Measurements from ENCODE around the gene PRXL2B.
"Not testable (repeated sequence)": the region's sequence is repeated elsewhere in the genome, so short reads cannot be mapped to it uniquely, and the experiment has no call there.

Gene PRXL2B

DNA sequence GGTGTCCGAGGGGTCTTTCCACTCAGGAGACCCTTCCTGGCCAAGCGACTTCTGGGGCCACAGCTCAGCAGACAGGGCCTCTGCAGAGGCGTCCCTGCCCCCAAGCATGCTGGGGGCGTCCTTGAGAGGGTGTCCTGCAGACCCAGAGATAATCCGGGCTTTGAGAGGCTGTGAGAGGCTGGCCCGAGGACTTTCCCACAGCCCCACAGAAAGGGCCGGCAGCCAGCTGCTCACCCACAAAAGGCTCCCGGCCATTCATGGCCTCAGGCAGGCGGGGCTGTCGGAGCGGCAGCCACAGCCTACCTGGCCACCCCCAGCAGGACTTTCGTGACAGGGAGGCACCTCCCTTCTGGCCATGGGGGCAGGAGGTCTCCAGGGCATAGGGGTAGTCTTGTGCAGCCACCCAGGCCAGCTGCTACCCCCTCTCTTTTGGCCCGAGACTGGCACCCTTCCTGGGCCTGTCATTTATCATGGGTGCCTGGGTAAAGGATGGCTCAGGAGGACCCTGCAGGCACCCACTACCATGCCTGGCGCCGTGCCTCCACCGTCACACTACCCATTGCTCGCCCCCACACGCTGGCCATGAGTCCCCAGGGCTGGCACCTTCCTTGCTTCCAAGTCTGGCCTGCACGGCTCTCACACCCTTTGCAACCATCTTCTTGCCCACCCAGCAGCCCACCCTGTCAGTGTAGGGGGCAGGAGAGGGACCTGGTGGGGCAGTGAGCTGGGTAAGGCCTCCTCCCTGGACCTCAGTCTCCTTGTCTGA is 41.5 kb upstream of the PRXL2B start:
- CTCF ChIA-PET: no interaction called here
- POLR2A ChIA-PET: interaction anchor here (0.8 to 4.5 kb wide), 5 partner anchors 12 to 317 kb away, joined by 3 to 74 read pairs (median 3); partner anchors contain the start of genes HES5, PANK4, PRXL2B and SKI
- TF ChIP-seq ZNF384 (IDR thresholded peaks at IDR 0.05) (no peak), TARDBP (IDR thresholded peaks at IDR 0.05) (no peak), SUZ12 (IDR thresholded peaks at IDR 0.05) (no peak), NFRKB (IDR thresholded peaks at IDR 0.05) (no peak), L3MBTL2 (conservative IDR thresholded peaks at IDR 0.05) (no peak), LEF1 (IDR thresholded peaks at IDR 0.05; ENCODE audit: borderline replicate concordance) (no peak), FOXA1 (IDR thresholded peaks at IDR 0.05) (no peak), FOXK2 (IDR thresholded peaks at IDR 0.05) (no peak), BHLHE40 (IDR thresholded peaks at IDR 0.05; ENCODE audit: borderline replicate concordance) (no peak), CTBP1 (IDR thresholded peaks at IDR 0.05; ENCODE audit: borderline replicate concordance) (no peak), ARNT (IDR thresholded peaks at IDR 0.05) (no peak)
- TF ChIP-seq, protein P1, sequence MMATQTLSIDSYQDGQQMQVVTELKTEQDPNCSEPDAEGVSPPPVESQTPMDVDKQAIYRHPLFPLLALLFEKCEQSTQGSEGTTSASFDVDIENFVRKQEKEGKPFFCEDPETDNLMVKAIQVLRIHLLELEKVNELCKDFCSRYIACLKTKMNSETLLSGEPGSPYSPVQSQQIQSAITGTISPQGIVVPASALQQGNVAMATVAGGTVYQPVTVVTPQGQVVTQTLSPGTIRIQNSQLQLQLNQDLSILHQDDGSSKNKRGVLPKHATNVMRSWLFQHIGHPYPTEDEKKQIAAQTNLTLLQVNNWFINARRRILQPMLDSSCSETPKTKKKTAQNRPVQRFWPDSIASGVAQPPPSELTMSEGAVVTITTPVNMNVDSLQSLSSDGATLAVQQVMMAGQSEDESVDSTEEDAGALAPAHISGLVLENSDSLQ (IDR thresholded peaks at IDR 0.05): no peak
- DNase-seq (ENCODE audit: extremely low spot score): no peak

DNA sequence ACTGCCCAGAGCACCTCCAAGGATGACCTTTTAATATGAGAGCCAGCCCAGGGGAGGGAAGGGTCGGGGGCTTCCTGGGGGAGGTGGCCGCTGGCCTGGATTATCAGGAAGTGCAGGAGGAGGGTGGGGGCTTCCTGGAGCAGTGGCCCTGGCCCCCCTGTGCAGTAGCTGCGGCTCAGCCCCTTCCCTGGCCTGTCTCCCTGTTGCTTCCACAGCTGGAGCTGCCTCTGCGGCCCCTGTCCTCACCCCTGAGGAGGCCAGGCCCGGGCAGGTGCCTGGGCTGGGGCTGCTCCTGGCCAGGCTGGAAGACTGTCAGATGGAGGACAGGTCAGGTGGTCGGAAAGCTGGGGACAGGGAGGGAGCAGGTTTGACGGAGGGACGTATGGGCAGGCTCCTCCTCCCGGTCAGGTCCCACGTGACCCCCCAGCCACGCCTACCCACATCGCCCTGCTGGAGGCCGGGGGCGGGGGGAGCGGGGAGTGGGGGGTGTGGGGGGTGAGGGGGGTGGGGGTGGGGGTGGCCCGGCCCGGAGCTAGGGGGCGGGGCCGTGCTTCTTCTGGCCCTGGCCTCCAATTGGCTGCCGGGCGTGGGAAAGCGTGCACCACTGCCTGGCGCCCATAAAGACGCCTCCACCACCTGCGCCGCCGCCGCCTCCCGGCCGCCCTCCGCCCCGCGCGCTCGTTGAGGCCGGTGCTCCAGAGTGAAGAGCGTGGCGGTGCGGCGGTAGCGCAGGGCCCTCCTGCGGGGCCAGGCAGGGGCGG is 40.6 kb upstream of the PRXL2B start:
- ChIA-PET CTCF (no interaction called here), POLR2A (interaction anchor here (0.8 to 4.5 kb wide), 7 partner anchors 11 to 318 kb away, joined by 3 to 74 read pairs (median 4); partner anchors contain the start of genes HES5, PANK4, PEX10 and PRXL2B)
- peak; percentile 93 for DNase-seq (ENCODE audit: extremely low spot score)
- peak; percentile 69; the same call in 1 of the 2 replicates for TF ChIP-seq L3MBTL2 (conservative IDR thresholded peaks at IDR 0.05)
- no peak for TF ChIP-seq ELF4 (IDR thresholded peaks at IDR 0.05)
- 0 out of 2 replicates have a peak, but pooled peaks have one; percentile 17 for TF ChIP-seq CTBP1 (IDR thresholded peaks at IDR 0.05; ENCODE audit: borderline replicate concordance)

DNA sequence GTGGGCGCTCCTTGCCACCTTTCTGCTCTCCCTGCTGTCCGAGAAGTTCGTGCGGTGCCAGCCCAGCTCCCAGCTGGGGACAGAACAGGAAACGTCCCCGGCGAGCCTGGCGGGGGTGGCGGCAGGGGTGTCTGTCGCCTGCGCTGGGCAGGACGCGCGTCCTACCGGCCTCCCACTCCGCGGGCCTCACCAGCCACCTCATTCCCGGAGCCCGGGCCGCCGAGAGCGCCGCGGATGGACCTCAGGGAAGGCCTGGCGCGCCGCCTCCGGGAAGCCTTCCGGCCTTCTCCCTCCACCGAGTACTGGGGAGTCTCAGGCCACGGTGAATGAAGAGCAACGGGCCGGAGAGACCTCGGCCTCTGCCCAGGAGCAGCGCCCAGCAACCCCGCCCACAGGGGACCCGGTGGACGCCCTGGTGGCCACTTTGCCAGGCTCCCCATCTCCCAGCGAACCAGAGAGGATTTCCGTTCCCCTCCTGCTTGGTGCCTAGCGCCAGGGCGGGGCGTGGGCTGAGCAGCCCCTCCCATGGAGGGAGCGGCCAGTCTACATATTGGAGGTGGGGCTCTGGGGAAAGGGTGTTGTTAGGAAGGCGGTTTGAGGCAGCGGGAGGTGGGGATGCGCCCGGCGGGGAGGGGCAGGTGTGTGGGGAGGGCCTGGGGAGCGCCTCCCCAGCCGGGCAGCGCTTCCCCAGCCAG is 39.9 kb upstream of the PRXL2B start:
- ChIA-PET POLR2A (interaction anchor here (0.9 to 4.5 kb wide), 8 partner anchors 12 to 133 kb away, joined by 3 to 74 read pairs (median 4); partner anchors contain the start of genes HES5, PANK4, PEX10 and PRXL2B), CTCF (interaction anchor here (0.6 to 1.5 kb wide), 4 partner anchors 28 to 133 kb away, joined by 3 to 5 read pairs (median 4); partner anchors contain the start of gene PEX10)
- TF ChIP-seq ZNF384 (IDR thresholded peaks at IDR 0.05) (no peak), ELF4 (IDR thresholded peaks at IDR 0.05) (no peak), NFRKB (IDR thresholded peaks at IDR 0.05) (no peak), CTBP1 (IDR thresholded peaks at IDR 0.05; ENCODE audit: borderline replicate concordance) (no peak), FOXA1 (IDR thresholded peaks at IDR 0.05) (no peak), SP1 (IDR thresholded peaks at IDR 0.05) (no peak), TARDBP (IDR thresholded peaks at IDR 0.05) (no peak), SUZ12 (IDR thresholded peaks at IDR 0.05) (no peak), BHLHE40 (IDR thresholded peaks at IDR 0.05; ENCODE audit: borderline replicate concordance) (no peak), HDGF (IDR thresholded peaks at IDR 0.05; ENCODE audit: borderline replicate concordance) (no peak)
- DNase-seq (ENCODE audit: extremely low spot score): peak; percentile 80

DNA sequence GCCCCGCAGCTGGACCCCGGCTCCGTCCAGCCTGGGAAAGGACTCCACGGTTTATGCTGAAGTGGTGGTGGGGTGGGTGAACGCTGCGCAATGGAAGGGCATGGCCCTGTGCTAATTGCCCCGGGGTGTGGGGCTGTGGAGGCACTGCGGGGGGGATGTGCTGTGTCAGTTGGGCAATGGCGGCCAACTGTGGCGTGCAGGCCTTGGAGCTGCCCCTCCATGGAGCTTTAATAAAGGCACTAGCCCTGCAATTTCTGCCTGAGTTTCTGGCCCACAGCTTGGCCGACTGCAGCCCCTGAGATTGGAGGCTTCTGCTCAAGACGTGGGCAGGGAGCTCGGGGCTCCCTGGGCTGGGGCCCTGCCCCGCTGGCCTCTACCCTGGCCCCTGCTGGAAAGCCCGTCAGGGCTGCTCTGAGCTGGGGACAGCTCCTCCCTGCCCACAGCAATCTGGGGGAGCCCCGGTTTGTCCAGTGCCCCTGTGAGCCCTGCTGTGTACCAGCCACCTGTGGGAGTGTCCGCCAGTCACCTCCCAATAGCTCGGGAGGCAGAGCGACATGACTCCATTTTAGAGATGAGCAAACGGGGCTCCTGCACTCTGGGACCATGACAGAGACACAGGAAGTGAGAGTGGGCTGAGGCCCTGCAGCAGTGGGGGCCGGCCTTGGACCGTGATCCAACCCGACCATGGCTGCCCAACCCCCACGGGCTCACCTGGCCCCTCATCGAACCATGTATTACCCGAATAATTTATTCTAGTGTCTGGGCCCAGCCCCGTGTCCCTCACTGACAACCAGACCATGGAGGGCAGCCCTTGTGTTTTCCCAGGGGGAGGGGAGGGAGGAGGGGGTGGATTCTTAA is 39.1 kb upstream of the PRXL2B start:
- DNase-seq (ENCODE audit: extremely low spot score): no peak
- TF ChIP-seq CTBP1 (IDR thresholded peaks at IDR 0.05; ENCODE audit: borderline replicate concordance) (no peak), FOXK2 (IDR thresholded peaks at IDR 0.05) (no peak), LEF1 (IDR thresholded peaks at IDR 0.05; ENCODE audit: borderline replicate concordance) (no peak), BHLHE40 (IDR thresholded peaks at IDR 0.05; ENCODE audit: borderline replicate concordance) (no peak), FOXA1 (IDR thresholded peaks at IDR 0.05) (no peak)
- CTCF ChIA-PET: interaction anchor here (0.6 to 1.5 kb wide), 4 partner anchors 28 to 134 kb away, joined by 3 to 5 read pairs (median 4); partner anchors contain the start of gene PEX10
- POLR2A ChIA-PET: interaction anchor here (0.6 to 4.5 kb wide), 7 partner anchors 14 to 353 kb away, joined by 3 to 74 read pairs (median 4); partner anchors contain the start of genes FAAP20, HES5, PANK4 and PEX10

DNA sequence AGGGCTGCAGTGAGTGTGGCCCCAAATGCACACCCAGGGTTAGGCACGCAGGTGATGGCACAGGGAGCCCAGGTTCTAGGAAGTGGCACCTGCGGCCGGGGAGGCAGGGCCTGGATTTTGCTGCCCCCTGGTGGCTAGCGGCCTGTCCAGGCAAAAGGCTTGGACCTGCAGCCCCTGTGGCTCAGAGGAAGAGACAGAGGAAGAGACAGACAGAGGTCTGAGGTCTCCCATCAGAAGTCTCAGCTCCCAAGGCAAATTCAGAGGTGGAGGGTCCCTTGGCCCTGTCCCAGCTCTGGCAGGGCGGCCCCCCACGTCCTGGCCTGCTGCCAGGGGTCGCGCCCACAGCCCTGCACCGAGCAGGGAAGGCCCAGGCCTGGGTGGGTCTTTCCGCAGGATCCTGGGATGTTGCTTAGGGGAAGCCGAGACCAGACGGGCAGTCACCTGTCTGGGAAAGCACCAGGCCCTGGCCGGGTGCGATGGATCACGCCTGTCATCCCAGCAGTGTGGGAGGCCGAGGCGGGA is 38.4 kb upstream of the PRXL2B start:
- POLR2A ChIA-PET: interaction anchor here (0.6 to 4.5 kb wide), 3 partner anchors 20 to 354 kb away, joined by 4 to 74 read pairs (median 5); partner anchors contain the start of genes FAAP20, HES5 and PANK4
- CTCF ChIA-PET: interaction anchor here (0.7 to 1.5 kb wide), 4 partner anchors 87 to 134 kb away, joined by 3 to 5 read pairs (median 3); no protein-coding TSS in a partner anchor
- TF ChIP-seq L3MBTL2 (conservative IDR thresholded peaks at IDR 0.05): no peak
- no peak for TF ChIP-seq HDGF (IDR thresholded peaks at IDR 0.05; ENCODE audit: borderline replicate concordance)
- TF ChIP-seq ZNF384 (IDR thresholded peaks at IDR 0.05): no peak
- TF ChIP-seq LEF1 (IDR thresholded peaks at IDR 0.05; ENCODE audit: borderline replicate concordance): no peak
- TF ChIP-seq SP1 (IDR thresholded peaks at IDR 0.05): no peak
- TF ChIP-seq NFRKB (IDR thresholded peaks at IDR 0.05): no peak
- TF ChIP-seq, protein P1 (IDR thresholded peaks at IDR 0.05): no peak
- TF ChIP-seq FOXM1 (IDR thresholded peaks at IDR 0.05; ENCODE audit: borderline replicate concordance): no peak
- TF ChIP-seq ELF4 (IDR thresholded peaks at IDR 0.05): no peak
- no peak for TF ChIP-seq SUZ12 (IDR thresholded peaks at IDR 0.05)
- DNase-seq (ENCODE audit: extremely low spot score): peak; percentile 78

DNA sequence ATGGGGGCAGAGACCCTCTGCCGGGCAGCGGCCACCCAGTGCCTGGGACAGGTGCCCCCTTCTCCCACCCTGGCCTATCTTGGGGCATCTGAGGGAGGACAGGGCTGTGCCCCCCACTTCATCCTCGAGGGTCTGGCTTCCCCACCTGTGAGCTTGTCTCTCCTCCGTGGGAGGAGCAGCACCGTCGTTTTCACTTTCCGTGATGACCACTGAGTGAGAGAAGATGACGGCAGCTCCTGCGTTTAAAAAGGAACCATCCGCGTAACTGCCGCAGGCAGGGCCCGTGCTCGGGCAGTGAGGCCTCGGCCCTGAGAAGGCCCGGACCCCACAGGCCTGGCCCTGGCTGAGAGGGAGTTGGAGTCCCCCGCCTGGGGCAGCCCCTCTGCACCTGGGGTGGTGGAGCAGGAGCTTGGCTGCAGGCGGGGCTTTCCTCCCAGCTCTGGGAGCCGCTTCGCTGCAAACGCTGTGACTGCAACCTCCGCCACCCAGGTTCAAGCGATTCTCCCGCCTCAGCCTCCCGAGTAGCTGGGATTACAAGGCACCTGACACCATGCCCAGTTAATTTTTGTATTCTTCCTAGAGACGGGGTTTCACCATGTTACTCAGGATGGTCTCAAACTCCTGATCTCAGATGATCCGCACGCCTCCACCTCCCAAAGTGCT is 37.1 kb upstream of the PRXL2B start:
- POLR2A ChIA-PET: interaction anchor here (1.2 kb wide), 1 partner anchor 36 kb away, joined by 3 read pairs; no protein-coding TSS in a partner anchor
- CTCF ChIA-PET: interaction anchor here (1.5 kb wide), 1 partner anchor 135 kb away, joined by 3 read pairs; no protein-coding TSS in a partner anchor
- DNase-seq (ENCODE audit: extremely low spot score): not testable (repeated sequence)

DNA sequence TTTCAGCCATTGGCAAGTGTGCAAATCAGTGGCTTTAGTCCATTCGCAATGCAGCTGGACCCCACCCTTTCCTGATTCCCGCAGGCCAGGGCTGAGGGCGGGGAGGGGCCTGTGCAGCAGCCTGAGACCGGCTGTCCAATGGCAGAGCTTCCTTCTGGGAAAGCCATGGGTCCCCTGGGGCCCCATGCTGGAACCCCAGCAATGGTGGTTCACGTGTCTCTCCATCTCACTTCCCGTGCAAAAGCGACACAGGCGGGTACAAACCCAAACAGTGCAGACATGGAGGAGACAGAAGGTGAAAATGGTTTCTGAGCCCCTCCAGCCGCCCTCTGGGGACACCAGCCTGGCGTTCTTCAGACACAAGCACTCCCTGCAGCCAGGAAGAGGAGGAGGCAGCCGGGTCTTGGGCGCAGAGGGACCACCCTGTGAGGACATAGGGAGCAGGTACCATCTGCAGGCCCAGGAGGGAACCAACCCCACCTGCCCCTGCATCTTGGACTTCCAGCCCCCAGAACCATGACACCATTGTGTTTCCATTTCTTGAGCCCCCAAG is 36.2 kb upstream of the PRXL2B start:
- POLR2A ChIA-PET: interaction anchor here (1.2 kb wide), 1 partner anchor 35 kb away, joined by 3 read pairs; no protein-coding TSS in a partner anchor
- DNase-seq (ENCODE audit: extremely low spot score); CTCF ChIA-PET: not testable (repeated sequence)

DNA sequence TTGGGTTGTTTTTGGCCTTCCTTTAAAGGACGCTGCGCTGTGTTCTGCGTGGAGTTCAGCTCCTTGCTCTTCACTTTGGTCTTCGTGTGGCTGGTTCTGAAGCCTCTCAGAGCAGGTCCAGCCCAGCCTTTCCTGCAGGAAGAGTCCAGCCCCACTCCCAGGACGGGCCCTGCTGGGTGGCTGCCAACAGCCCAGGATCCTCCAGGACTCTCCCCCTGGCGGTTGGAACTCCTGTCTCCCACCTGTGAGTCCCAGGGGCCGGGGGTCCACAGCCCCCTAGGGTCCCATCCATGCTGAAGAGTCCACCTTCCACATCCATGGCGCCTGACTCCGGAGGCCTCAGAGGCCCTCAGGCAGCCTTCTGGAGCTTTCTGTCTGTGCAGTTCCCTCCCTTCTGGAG is 35.0 kb upstream of the PRXL2B start:
- POLR2A ChIA-PET; DNase-seq (ENCODE audit: extremely low spot score): not testable (repeated sequence)
- CTCF ChIA-PET: interaction anchor here (0.6 kb wide), 1 partner anchor 377 kb away, joined by 3 read pairs; no protein-coding TSS in a partner anchor

All from HEK293T (cell line).